Glomerular endothelial cell (primary cell): ENCODE measurements around the gene TCF19. TPM values are rescaled to one million over a fixed set of nuclear protein-coding genes. Genes with fewer than 3 reads are reported as not detected.

Experiments used
- DNase-seq: peaks from one replicate; pipeline ENCODE4 v3.0.0-alpha.2; 2011; ENCODE audit warnings: low read depth, low spot score; ENCODE audit errors: extremely low read depth
- total RNA-seq: library from RNA; depleted of rRNA; stranded (reverse); fragments of >200 nt; gene quantifications from 2 replicates; pipeline ENCODE4 v1.2.3, GENCODE V29; 2015

Gene TCF19
- total RNA-seq, 1 donor from 2014 or later = 9.7 TPM

DNA sequence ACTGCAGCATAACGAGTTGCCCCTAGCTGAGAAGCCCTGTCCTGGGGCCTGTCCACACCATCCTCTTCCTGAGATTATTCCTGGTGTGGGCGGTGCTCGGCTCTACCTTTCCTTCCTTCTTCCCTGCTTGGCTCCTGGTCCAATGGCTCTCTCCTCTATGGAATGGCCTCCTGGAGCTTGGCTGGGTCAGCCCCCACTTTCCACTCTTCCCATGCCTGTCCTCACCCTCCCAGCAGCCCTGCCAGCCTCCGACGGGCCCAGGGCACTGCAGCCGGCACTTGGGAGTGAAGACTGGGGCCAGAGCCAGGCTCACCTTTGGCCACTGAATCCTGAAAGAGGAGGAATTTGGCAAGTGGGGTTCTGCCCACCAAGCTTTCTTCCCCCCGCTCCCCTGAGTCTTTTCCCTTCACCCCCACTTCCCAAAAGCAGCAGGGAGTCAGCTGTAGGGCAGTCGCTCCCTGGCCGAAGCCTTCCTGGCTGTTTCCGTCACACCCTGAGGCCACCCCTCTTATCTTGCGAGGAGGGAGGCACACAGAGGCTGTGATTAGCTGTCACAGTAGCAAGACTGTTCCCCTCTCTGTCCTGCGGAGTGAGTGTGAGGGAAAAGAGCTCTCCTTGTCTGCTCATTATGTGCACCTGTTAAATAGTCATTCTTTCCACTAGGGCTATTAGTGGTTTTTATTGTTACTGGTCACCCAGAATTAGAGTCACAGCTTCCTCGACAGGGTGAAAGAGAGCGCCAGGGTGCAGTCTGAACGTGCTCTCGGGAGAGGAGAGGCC lies 31.8 kb upstream of the TCF19 start:
- DNase-seq = no peak

- no peak for DNase-seq
These were observed 30.2 kb upstream of the TCF19 start for GRCh38 chr6:31128093-31128676.

GRCh38 chr6:31129130-31129529 lies 29.3 kb upstream of the TCF19 start:
- no peak for DNase-seq

DNA sequence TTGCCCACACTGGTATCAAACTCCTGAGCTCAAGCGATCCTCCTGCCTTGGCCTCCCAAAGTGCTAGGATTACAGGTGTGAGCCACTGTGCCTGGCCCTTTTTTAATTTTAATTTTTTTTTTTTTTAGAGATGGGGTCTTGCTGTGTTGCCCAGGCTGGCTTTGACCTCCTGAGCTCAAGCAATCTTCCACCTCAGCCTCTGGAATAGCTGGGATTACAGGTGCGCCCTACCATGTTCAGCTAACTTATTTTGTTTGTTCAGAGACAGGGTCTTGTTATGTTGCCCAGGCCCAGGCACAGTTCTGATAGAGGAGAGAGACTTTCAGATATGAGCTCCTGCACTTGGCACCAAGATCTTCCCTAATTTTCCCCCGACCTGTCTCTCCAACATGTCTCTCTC lies 27.6 kb upstream of the TCF19 start:
- no peak for DNase-seq

DNA sequence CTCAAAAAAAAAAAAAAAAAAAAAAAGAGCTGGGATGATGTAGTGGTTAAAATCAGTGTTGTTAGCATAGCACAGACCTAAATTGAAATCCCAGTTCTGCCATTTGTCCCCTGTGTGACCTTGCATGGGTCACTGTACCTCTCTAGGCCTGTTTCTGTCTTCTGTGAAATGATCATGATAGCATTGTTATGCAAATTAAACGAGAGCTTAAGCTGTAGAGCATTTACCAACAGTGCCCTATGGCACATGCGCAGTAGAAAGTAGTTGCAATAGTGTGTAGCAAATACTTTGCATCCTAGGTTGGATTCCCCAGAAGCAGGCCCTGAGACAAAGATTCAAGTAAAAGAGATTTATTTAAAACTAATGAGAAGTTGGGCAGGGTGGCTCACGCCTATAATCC lies 26.8 kb upstream of the TCF19 start:
- DNase-seq = no peak

DNA sequence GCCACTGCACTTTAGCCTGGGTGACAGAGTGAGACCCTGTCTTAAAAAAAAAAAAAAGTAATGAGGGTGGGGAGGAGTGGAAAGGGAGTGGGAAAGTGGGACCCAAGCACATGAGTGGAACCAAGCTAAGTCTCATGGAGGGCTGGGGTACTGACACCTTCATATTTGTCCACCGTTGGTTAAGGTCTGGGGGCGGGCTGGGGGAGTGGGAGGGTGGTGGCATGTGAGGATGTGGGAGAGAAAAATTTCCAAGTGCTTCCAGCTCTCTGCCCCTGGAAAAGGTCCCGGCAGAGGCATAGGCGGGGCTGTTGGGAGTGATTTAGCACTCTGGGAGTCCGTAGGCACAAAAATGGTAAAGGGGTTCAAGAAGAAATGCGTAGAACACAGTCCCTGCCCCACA lies 25.6 kb upstream of the TCF19 start:
- no peak for DNase-seq

- DNase-seq = no peak
These were observed 22.7 kb upstream of the TCF19 start for GRCh38 chr6:31135710-31136109.

GRCh38 chr6:31138982-31139381 lies 19.4 kb upstream of the TCF19 start, which contains the start of gene PSORS1C2:
TSS of gene PSORS1C2 (minus strand) at chr6:31139066. CDS start at chr6:31139026, 40 bp downstream.
- DNase-seq = no peak

DNA sequence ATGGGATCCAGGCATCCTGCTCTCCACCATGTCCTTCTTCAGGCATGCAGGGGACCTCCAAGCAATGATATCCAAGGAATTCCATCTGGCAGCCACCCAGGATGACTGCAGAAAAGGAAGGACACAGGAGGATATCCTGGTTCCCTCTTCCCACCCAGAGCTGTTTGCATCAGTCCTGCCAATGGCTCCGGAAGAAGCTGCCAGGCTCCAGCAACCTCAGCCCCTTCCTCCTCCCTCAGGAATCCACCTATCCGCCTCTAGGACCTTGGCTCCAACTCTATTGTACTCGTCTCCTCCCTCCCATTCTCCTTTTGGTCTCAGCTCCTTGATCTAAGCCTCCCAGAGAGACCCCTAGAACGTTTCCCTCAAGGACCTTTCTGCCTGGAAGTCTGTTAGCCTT lies 18.8 kb upstream of the TCF19 start:
- no peak for DNase-seq

DNA sequence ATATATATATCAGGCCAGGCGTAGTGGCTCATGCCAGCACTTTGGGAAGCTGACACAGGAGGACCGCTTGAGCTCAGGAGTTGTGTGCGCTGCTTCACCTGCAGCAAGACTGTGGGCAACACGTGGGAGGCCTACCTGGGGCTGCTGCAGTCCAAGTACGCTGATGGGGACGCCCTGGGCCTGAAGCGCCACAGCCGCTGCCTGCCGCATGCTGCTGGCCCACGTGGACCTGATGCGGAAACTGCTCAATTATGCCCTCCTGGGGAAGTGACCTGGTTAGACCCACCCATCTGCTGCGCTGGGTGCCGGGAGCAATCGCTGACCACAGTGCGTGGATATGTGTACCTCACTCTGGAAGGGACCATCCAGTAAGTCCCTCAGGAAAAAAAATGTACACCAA lies 17.7 kb upstream of the TCF19 start:
- no peak for DNase-seq

DNA sequence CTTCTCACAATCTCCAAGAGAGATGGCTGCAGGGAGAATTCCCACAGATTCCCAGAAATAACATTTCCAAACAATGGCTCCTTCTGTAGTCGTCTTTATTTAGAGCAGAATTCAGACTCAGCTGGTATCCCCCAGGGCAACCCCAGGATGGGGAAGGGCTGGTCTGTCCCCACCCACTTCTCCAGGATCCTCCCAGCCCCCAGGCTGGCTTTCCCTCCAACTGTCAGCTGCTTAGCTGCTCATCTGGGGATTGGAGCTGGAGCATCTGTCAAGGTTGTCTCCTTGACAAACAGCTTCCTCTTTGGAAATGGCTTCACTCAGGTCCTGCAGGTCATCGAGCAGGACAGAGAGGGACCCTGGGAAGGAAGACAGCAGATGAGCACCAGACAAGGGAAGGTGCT lies 16.0 kb upstream of the TCF19 start:
- DNase-seq = no peak

DNA sequence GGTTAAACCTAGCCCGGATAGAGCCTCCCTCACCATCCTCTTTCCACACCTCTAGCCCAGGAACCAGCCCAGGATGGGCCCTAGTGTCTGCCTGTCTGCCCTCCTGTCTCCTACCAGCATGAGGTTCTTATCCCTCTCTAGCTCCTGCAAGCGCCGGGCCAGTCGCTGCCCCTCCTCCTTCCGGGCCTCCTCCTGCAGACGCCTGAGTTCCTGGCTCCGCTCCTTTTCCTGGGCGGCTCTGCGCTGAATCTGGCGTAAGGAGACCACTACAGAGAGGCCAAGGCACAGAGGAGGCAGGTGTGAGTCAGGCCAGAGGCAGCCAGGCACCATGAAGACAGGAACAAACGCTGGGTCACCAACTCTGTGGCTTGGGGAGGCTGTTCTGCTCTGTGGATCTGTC lies 15.2 kb upstream of the TCF19 start:
- no peak for DNase-seq

DNA sequence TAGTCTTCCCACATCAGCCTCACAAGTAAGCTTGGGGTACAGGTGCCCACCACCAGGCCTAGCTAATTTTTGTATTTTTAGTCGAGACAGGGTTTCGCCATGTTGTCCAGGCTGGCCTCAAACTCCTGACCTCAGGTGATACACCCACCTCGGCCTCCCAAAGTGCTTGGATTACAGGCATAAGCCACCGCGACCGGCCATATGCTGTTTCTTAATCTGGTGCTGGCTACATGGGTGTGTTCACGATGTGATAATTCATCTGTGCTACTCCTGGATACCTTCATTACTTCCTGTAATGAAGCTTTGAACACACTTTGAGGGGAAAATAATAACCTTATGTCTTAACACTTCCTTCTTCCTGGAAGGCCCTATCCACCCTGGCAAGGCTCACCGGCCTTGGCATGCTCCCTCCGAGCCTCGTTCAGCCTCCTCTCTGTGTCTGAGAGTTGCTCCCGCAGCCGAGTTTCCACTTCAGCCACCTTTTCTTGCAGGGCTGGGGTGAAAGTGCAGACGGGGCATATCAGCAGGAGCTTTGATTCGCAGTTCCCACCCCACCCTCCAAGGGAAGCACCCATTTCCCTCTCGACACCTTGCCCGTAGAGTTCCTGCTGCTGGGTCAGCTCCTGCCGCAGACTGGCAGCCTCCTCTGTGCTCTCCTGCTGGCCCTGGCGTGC lies 14.0 kb upstream of the TCF19 start:
- no peak for DNase-seq

- DNase-seq = no peak
These were observed 13.4 kb upstream of the TCF19 start for GRCh38 chr6:31144970-31145340.

- DNase-seq = no peak
These were observed 13.0 kb upstream of the TCF19 start for GRCh38 chr6:31145386-31145785.

- no peak for DNase-seq
These were observed 8.5 kb upstream of the TCF19 start for GRCh38 chr6:31149827-31150447.

DNA sequence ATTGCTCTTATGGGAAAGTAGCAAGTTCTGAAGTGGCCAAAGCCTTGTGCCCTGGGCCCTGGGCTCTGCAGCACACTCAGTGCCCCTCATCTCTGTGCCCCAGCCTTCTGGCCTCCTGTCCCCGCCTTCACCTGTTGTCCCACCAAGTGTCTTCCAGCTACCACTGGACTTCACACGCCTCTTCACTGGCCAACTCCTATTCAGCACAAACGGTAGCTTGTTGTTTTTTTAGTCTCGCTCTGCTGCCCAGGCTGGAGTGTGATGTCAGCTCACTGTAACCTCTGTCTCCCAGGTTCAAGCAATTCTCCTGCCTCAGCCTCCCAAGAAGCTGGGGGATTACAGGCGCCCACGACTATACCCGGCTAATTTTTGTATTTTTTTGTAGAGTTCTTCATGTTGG lies 5.6 kb upstream of the TCF19 start:
- no peak for DNase-seq

DNA sequence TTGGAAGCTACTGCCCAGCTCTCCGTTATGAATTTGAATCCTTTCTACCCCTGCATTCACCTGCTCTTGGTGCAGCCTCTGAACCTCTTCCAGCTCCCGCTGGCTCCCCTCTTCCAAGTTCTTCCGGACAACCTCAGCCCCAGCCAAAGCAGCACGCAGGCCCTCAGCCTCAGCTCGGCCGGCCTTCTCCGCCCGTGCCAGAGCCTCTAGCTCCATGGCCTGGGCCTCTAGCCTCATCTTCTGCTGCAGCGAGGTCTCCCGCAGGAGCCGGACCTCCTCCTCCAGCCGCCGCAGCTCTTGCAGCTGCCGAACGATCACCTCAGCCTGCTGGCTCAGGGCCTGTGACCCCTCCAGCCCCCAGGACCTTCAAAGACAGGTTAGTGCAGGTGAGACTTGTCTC lies 4.0 kb upstream of the TCF19 start:
- DNase-seq = no peak

- no peak for DNase-seq
These were observed 1.7 kb upstream of the TCF19 start for GRCh38 chr6:31156641-31157040.

- no peak for DNase-seq
These were observed 763 bp upstream of the TCF19 start, which contains the start of gene CCHCR1 for GRCh38 chr6:31157513-31158139. TSS of gene CCHCR1 (minus strand) at chr6:31157802. CDS start at chr6:31157600, 202 bp downstream.
